HG02610 (cell line): ENCODE data around the gene HRAS.

ENCODE experiments used
- ATAC-seq: cut with Tn5 transposase; IDR thresholded peaks from one replicate; pipeline ENCODE4 v1.9.1; 2021; ENCODE audit warnings: mild to moderate bottlenecking, moderate library complexity; ENCODE audit not compliant: unreplicated experiment

HRAS gene

DNA sequence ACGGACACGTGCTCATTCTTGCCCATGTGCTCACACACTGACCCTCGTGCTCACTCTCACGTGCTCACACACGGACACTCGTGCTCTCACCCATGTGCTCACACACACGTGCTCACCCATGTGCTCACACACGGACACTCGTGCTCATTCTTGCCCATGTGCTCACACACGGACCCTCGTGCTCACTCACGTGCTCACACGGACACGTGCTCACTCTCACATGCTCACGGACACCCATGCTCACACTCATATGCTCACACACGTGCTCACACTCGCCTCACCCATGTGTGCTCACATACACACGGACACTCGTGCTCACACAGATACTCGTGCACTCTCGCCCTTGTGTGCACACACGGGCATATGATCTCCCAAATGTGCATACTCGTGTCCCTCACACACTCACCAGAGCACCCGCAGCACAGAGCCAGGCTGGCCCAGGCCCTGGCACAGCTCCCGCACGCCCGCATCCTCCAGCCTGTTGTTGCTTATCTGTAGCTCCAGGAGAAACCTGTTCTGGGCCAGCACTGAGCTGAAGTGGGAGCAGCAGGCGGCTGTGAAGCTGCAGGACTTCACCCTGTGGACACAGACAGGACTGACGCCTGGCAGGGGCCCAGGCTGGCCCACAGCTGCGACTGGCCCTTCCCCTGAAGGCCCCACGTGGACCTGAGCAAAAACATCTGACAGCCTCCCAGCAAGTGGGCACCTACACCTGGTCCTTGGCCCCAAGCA lies 37.6 kb downstream of the HRAS start:
- no peak for ATAC-seq

DNA sequence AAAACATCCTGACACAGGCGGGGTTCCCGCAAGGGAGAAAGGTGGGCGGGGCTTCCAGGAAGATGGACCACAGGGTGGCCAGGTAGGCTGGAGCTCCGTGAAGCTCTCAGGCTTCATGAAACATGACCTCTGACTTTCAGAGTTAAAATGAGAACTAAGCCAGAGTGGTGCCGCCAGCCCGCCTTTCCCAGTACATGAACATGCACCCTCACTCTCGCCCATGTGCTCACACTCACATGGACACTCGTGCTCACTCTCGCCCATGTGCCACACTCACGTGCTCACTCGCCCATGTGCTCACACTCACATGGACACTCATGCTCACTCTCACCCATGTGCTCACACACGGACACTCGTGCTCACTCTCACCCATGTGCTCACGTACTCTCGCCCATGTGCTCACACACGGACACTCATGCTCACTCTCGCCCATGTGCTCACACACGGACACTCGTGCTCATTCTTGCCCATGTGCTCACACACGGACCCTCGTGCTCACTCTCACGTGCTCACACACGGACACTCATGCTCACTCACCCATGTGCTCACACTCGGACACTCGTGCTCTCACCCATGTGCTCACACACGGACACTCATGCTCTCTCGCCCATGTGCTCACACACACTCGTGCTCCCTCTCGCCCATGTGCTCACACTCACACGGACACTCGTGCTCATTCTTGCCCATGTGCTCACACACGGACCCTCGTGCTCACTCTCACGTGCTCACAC lies 38.4 kb downstream of the HRAS start:
- no peak for ATAC-seq

DNA sequence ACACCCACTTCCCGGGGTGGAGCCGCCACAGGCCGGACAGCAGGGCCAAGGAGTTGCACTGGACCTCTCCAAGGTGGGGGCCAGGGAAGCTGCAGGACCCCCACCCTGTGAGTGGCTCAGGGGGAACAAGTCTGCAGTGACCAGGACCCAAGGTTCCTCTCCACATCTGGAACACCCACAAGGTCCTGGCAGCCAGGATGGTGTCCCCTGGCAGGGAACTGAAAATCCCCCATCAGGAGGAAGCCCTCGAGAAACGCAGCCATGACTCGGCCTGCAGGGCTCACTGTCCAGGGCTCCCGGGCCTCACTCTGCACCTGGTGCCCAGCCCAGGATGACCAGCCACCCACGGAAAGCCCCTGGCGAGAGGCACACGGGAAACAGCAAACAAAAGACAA lies 39.8 kb downstream of the HRAS start:
- no peak for ATAC-seq

DNA sequence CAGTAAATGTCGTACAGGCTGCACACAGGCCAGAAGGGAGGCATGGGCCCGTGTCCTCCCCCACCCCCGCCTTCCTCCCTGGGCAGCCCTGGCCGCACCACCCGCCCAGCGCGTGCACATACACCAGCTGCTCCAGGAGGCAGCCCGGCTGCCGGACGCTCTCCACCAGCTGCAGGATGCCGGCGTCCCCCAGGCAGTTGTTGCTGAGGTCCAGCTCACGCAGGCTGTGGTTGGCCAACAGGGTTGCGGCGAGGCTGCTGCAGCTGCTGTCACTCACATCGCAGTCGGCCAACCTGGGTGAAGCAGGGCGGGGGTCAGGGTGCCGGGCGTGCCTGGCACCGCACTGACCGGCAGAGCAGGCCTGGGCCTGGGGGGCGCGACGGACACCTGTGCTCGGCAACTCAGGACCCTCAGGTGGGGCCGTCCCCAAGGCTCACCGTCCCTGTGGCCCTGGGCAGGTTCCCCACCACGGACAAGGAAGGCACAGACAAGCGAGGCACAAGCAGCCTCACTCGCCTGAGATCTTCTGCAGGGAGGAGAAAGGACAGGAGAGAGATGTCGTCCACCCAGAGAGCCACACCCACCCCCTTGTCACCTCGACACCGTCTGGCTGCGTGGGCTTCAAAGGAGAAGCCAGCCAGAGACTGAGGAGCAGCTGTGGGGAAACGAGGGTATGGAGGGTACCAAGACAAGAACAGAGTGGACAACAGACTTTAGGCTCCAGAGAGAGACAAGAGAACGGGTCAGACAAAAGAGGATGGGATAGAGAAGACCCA lies 40.4 kb downstream of the HRAS start:
- ATAC-seq, result no peak

DNA sequence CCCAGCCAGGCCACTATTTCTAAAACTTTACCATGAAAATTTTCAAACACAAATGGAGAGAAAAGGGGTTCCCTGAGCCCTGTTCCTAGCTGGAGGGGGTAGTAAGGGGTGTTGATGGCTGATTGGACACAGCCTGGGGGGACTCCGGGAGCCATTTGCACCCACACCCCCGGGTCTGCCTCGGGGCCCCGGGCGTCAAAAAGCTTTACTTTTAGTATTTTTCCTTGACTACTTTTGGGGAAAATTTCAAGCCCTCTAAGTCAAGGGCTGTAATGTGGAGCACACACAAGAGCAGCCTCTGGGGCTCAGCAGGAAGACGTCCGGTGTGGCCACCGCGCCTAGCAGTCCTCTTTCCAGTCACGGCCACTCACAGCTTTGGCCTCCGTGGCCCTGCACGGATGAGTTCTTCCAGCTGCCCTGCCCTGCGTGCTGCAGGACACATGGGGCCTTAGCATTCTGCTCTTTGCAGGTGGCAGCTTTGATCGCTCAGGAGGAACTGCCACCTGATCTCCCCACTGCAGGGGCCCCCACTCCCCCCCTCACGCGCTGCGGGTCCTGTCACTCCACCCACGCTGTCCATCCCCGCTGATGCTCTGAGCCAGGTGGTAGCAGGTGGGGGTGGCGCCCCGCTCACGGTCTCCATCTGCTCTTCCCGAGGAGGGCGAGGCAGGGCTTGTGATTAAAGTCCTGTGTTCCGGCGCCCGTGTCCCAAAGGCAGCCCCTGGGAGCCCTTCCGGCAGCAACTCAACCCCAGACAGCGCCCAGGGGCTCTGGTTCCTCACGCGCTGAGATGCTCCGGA lies 42.7 kb downstream of the HRAS start:
- no peak for ATAC-seq

DNA sequence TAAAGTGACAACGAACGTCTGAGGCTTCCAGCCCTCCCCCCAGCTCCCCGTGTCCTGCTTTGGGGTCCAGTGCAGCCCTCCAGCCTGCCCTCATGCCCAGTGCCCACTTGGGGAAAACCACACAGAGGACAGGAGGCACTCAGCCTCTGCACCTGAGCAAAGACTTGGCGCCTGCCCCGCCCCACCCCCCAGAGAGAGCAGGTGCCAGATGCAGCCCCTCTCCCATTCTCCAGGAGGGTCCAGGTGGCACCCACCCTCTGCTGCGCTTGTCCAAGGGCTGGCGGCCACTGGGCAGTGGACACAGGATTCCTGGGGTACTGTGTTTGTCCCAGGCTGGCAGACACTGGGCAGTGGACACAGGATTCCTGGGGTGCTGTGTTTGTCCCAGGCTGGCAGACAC lies 44.0 kb downstream of the HRAS start:
- ATAC-seq, result no peak

DNA sequence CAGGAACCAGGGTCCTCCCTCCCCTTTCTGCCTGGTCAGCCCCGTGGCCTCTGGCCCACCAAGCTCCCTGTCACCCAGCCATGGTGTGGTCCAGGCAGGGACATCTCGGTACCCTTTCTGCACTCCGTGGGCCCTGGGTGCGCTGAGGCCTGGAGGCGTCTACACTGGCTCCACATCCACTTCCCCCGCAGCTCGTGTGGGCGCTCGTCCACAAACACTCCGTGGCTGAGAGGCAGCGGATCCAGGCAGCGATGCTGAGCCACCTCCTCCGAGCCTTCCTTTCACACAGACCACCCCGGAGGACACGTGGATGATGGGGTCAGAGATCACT lies 44.5 kb downstream of the HRAS start:
- no peak for ATAC-seq

DNA sequence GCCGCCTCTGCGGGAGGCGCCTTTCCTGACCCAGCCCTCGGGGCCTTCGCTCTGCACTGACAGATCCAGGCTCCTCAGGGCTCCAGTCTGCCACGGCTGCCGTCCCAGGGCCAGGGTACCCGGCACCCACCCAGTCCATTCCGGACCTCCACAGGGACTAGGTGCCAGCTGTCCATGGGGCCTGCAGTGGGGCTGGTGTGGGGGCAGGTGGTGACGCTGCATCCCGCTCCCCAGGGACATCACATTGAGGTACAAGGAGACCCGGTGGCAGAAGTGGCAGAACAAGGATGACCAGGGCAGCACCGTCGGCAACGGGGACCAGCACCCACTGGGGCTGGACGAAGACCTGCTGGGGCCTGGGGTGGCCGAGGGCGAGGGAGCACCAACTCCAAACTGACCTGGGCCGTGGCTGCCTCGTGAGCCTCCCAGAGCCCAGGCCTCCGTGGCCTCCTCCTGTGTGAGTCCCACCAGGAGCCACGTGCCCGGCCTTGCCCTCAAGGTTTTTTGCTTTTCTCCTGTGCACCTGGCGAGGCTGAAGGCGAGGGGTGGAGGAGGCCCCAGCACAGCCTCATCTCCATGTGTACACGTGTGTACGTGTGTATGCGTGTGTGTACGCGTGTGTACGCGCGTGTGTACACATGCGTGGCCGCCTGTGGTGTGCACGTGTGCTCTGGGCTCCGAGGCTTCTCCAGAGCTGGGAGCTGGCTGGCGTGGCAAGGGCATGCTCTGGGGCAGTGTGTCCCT lies 45.0 kb downstream of the HRAS start:
- no peak for ATAC-seq

DNA sequence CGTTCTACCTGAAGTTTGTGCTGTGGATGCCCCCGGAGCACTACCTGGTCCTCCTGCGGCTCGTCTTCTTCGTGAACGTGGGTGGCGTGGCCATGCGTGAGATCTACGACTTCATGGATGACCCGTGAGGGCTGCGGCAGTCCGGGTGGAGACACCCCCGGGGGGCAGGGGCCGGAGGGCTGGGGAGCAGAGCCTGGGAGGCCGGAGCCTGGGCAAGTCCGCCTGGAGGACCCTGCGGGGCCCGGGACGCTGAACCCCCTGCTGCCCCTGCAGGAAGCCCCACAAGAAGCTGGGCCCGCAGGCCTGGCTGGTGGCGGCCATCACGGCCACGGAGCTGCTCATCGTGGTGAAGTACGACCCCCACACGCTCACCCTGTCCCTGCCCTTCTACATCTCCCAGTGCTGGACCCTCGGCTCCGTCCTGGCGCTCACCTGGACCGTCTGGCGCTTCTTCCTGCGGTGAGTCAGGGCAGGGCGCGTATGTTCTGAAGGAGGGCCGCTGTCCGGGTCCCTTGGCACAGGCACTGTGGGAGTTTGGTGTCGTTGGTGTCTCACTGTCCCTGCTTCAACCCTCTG lies 45.7 kb downstream of the HRAS start:
- ATAC-seq, result no peak

DNA sequence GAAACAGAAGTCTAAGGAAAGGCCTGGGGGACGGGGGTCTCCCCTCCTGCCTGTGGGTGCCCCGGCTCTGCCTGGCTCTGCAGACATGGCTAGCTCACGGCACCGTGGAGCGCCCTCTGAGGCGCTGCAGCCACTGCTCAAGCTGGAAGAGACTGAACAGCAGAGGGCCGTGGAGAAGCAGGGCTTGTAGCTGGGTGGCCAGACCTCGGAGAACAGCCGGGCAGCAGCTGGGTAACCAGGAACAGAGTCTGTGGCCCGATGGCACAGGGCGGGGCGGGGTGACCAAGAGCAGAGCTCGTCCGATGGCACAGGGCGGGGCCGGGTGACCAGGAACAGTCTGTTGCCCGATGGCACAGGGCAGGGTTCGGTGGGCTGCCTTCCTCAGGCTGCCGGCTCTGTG lies 46.4 kb downstream of the HRAS start:
- ATAC-seq, result no peak

DNA sequence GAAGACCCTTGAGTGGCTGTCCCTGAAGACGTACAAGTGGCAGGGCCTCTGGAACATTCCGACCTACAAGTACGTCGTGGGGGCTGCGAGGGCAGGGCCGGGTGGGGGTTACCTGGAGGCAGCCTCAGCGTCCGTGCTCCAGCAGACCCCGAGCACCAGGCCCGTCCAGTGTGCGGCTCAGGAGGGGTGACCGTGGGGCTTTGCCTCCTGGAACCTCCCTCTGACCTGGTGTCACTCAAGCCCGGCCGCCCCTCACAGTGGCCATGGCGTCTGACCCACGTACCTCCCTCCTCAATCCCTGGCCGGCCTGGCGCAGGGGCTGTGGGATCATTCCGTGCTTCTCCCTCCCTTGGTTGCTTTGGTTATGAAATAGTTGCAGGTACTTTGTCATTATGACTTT lies 46.8 kb downstream of the HRAS start:
- ATAC-seq, result no peak

DNA sequence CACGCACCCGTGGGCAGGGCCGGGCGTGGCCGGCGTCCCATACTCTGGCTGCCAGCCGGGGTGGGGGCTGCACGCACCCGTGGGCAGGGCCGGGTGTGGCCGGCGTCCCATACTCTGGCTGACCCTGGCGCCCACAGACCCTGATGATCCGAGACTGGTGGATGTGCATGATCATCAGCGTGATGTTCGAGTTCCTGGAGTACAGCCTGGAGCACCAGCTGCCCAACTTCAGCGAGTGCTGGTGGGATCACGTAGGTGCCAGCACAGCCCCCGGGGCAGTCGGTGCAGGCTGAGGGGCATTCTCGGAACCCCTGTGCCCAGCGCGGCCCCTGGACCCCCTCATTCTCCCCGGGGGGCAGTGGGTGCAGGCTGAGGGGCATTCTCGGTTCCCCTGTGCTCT lies 47.3 kb downstream of the HRAS start:
- no peak for ATAC-seq

DNA sequence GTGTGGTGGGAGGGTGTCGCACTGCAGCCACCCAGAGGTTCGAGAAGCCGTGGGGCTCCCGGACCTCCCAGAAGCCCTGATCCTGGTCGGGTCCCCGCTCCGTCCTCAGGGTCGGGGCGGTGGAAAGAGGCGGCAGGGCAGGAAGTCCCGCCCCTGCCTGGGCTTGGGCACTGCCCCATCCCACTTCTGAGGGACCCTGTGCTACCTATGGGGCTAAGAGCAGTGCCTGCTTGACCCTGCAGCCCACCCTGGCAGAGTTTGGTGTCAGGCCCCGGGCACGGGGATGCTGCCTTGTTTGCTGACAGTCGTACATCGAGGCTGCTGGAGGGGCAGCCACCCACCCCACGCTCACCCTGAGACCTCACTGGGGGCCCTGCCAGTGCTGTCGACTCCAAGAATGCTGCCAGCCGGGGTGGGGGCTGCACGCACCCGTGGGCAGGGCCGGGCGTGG lies 47.8 kb downstream of the HRAS start:
- ATAC-seq, result no peak

DNA sequence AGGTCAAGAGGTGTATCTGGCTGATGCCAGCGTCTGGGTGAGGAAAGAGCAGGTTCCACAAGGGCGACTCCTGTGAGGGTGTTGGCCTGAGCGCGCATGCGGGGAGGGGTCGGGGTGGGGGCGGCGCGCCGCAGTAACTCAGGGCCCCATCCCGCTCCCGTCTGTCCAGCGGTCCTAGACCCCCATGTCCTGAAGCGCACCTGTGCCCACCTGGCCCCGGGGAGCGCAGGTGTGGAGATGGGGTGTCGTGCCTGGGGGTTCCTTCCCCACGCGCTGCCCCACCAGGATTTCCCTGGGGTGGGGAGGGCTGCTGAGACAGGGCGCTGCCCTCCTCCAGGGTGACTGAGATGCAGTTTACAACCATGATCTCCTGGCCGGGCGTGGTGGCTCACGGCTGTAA lies 49.2 kb downstream of the HRAS start:
- ATAC-seq, result no peak

DNA sequence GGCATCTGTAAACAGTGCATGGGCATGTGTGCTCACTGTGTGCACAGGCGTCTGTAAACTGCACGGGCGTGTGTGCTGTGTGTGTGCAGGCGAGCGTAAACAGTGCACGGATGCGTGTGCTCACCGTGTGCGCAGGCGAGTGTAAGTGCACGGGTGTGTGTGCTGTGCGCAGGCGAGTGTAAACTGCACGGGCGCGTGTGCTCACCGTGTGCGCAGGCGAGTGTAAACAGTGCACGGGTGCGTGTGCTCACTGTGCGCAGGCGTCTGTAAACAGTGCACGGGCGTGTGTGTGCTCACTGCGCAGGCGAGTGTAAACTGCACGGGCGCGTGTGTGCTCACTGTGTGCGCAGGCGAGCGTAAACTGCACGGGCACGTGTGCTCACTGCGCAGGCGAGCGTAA lies 50.8 kb downstream of the HRAS start:
- ATAC-seq, result no peak
